SK-N-SH (cell line): ENCODE measurements around the gene MBNL1. TPM values are rescaled to one million over a fixed set of nuclear protein-coding genes. Genes with fewer than 3 reads are reported as not detected.

ENCODE experiments used
- CTCF ChIA-PET: fragments of 300-600, 350-600 bp; formaldehyde crosslinking; extraction: SDS; loops from one replicate; lab custom pipeline; 2021; lab: Yijun Ruan, JAX
- POLR2A ChIA-PET: fragments of 350-600 bp; sonication (Branson Sonifier 250); formaldehyde crosslinking; extraction: SDS; loops from one replicate; lab custom pipeline; 2020; ENCODE audit warnings: antibody characterized with exemption, inconsistent platforms; lab: Yijun Ruan, JAX
- DNase-seq: peaks from one replicate; pipeline ENCODE4 v3.0.0; 2012
- H2AFZ ChIP-seq: fragments of 200-600 bp; sonication (generic); 2 replicates; pipeline ENCODE4 v1.8.1; 2016; ENCODE audit warnings: antibody characterized with exemption, mild to moderate bottlenecking, low read depth
- H3F3A ChIP-seq: fragments of 200-600 bp; sonication (generic); replicated peaks from 2 replicates; pipeline ENCODE3; 2016; ENCODE audit warnings: antibody characterized with exemption, mild to moderate bottlenecking; ENCODE audit not compliant: insufficient read depth
- H3K27ac ChIP-seq, 2 experiments: fragments of 200-500 bp in 1 of 2; fragments of 200-600 bp in 1 of 2; sonication (Bioruptor generic) in 1 of 2; sonication (generic), shearing (Covaris generic) in 1 of 2; 2 replicates each; pipeline versions ENCODE4 v1.5.1 to v1.6.1; 2014 to 2016; ENCODE audit warnings: low read depth in 2 of 2, inconsistent platforms in 1 of 2, low read length in 1 of 2, mild to moderate bottlenecking in 1 of 2, mixed read lengths in 1 of 2
- H3K27me3 ChIP-seq: fragments of 200-600 bp; sonication (generic), shearing (Covaris generic); 2 replicates; pipeline ENCODE4 v1.6.1; 2016; ENCODE audit warnings: mixed run types; ENCODE audit not compliant: insufficient read depth
- H3K36me3 ChIP-seq, 2 experiments: fragments of 200-500 bp in 1 of 2; fragments of 200-600 bp in 1 of 2; sonication (Bioruptor generic) in 1 of 2; sonication (generic) in 1 of 2; replicated peaks in 1 of 2; 2 replicates each; pipeline versions ENCODE3 to v1.5.1; 2014 to 2016; ENCODE audit warnings: low read length in 1 of 2, mild to moderate bottlenecking in 1 of 2; ENCODE audit not compliant: insufficient read depth in 2 of 2, control insufficient read depth in 1 of 2
- H3K4me1 ChIP-seq, 2 experiments: fragments of 200-500 bp in 1 of 2; fragments of 200-600 bp in 1 of 2; sonication (Bioruptor generic) in 1 of 2; sonication (generic), shearing (Covaris generic) in 1 of 2; 2 replicates each; pipeline versions ENCODE4 v1.5.1 to v1.6.1; 2014 to 2016; ENCODE audit warnings: low read depth in 1 of 2, low read length in 1 of 2, mixed run types in 1 of 2; ENCODE audit not compliant: insufficient read depth in 2 of 2, control insufficient read depth in 1 of 2
- H3K4me2 ChIP-seq: fragments of 200-600 bp; sonication (generic), shearing (Covaris generic); 2 replicates; pipeline ENCODE4 v1.6.1; 2017; ENCODE audit warnings: mixed run types
- H3K4me3 ChIP-seq, 2 experiments: fragments of 200-500 bp in 1 of 2; fragments of 200-600 bp in 1 of 2; sonication (Bioruptor generic) in 1 of 2; sonication (generic), shearing (Covaris generic) in 1 of 2; 2 replicates each; pipeline versions ENCODE4 v1.5.1 to v1.8.1; 2014 to 2016; ENCODE audit warnings: low read depth in 2 of 2, inconsistent platforms in 1 of 2, low read length in 1 of 2, mild to moderate bottlenecking in 1 of 2, mixed read lengths in 1 of 2, moderate library complexity in 1 of 2
- H3K79me2 ChIP-seq: fragments of 200-600 bp; sonication (generic); 2 replicates; pipeline ENCODE4 v1.8.1; 2017; ENCODE audit warnings: mild to moderate bottlenecking; ENCODE audit not compliant: insufficient read depth
- H3K9ac ChIP-seq: fragments of 200-600 bp; sonication (generic); 2 replicates; pipeline ENCODE4 v1.6.1; 2017; ENCODE audit warnings: mixed run types
- H3K9me2 ChIP-seq: fragments of 200-600 bp; sonication (generic); 2 replicates; pipeline ENCODE4 v1.6.1; 2017; ENCODE audit warnings: mixed run types
- H3K9me3 ChIP-seq: fragments of 200-600 bp; sonication (generic); 2 replicates; pipeline ENCODE4 v1.6.1; 2017; ENCODE audit warnings: mixed run types, mild to moderate bottlenecking, moderate library complexity
- H4K20me1 ChIP-seq: fragments of 200-600 bp; sonication (generic); 2 replicates; pipeline ENCODE4 v1.6.1; 2017; ENCODE audit warnings: mild to moderate bottlenecking, mixed run types; ENCODE audit not compliant: insufficient read depth
- CHD2 ChIP-seq: fragments of 150-350 bp; IDR thresholded peaks from 2 replicates; pipeline ENCODE4 v1.6.1; 2018; ENCODE audit warnings: low read length; ENCODE audit not compliant: partially characterized antibody
- CTCF ChIP-seq: fragments of 200-600 bp; sonication (generic); IDR thresholded peaks from 2 replicates; pipeline ENCODE4 v1.6.1; 2017; ENCODE audit warnings: antibody characterized with exemption, mild to moderate bottlenecking, moderate library complexity
- FOSL2 ChIP-seq: IDR thresholded peaks from 2 replicates; pipeline ENCODE4 v1.4.0; 2012; ENCODE audit warnings: low read depth, mild to moderate bottlenecking, moderate library complexity, borderline replicate concordance
- FOXJ3 ChIP-seq: sonication (generic); formaldehyde crosslinking; IDR thresholded peaks from 2 replicates; pipeline ENCODE4 v1.5.1; 2020; ENCODE audit warnings: mild to moderate bottlenecking, missing genetic modification reagents
- FOXM1 ChIP-seq: IDR thresholded peaks from 2 replicates; pipeline ENCODE4 v1.4.0; 2012; ENCODE audit warnings: low read depth, mild to moderate bottlenecking
- GATA2 ChIP-seq: sonication (generic); formaldehyde crosslinking; IDR thresholded peaks from 2 replicates; pipeline ENCODE4 v1.5.0; 2020; ENCODE audit warnings: mild to moderate bottlenecking, missing genetic modification reagents
- IRF3 ChIP-seq: fragments of 150-350 bp; IDR thresholded peaks from 2 replicates; pipeline ENCODE4 v1.6.1; 2016; ENCODE audit warnings: mild to moderate bottlenecking, low read depth, low read length
- MAX ChIP-seq: IDR thresholded peaks from 2 replicates; pipeline ENCODE4 v1.4.0; 2012; ENCODE audit warnings: low read depth
- MEF2A ChIP-seq: IDR thresholded peaks from 2 replicates; pipeline ENCODE4 v1.4.0; 2012; ENCODE audit warnings: low read depth, borderline replicate concordance
- PBX3 ChIP-seq: IDR thresholded peaks from 2 replicates; pipeline ENCODE4; 2012
- POLR2AphosphoS5 ChIP-seq: IDR thresholded peaks from 2 replicates; pipeline ENCODE4 v1.6.1; 2012; ENCODE audit warnings: low read depth, low read length
- REST ChIP-seq: IDR thresholded peaks from 2 replicates; pipeline ENCODE4 v1.6.1; 2012; ENCODE audit warnings: mild to moderate bottlenecking, low read depth, low read length, moderate library complexity
- SIN3A ChIP-seq: IDR thresholded peaks from 2 replicates; pipeline ENCODE4 v1.6.1; 2012; ENCODE audit warnings: low read depth, mild to moderate bottlenecking, low read length, moderate library complexity, borderline replicate concordance
- SMC3 ChIP-seq: IDR thresholded peaks from 2 replicates; pipeline ENCODE4 v1.6.1; 2012; ENCODE audit warnings: low read depth, low read length, improper control_type of control experiment
- TAF1 ChIP-seq: IDR thresholded peaks from 2 replicates; pipeline ENCODE4 v1.6.1; 2012; ENCODE audit warnings: low read depth, mild to moderate bottlenecking, low read length, moderate library complexity, borderline replicate concordance
- TCF12 ChIP-seq: IDR thresholded peaks from 2 replicates; pipeline ENCODE4 v1.4.0; 2012
- TEAD4 ChIP-seq: IDR thresholded peaks from 2 replicates; pipeline ENCODE4 v1.4.0; 2012; ENCODE audit warnings: mild to moderate bottlenecking, borderline replicate concordance; ENCODE audit not compliant: insufficient read depth
- USF2 ChIP-seq: fragments of 150-350 bp; IDR thresholded peaks from 2 replicates; pipeline ENCODE4 v1.6.1; 2017; ENCODE audit warnings: antibody characterized with exemption, low read length, low read depth, borderline replicate concordance
- ZBTB33 ChIP-seq: IDR thresholded peaks from 2 replicates; pipeline ENCODE4 v1.4.0; 2012; ENCODE audit warnings: low read depth, borderline replicate concordance
- WGBS: methylation state at CpG from one replicate; pipeline ENCODE4 v1.1.6; 2017; ENCODE audit warnings: low lambda C conversion rate; 5-methylcytosine and 5-hydroxymethylcytosine counted together
- polyA plus RNA-seq, 3 experiments: library from polyadenylated mRNA; depleted of rRNA; stranded (reverse); fragments of >200 nt; gene quantifications; 2 replicates each; pipeline ENCODE4 v1.2.3, GENCODE V29; 2012

MBNL1 gene
- polyA plus RNA-seq, 1 of the 3 experiments (the other 2 are of a cell fraction) = 44.3 TPM

- TF ChIP-seq ZBTB33 (no peak), POLR2AphosphoS5 (no peak), GATA2 (CRISPR knock-in tag) (no peak), FOXJ3 (CRISPR knock-in tag) (no peak), CHD2 (no peak), MEF2A (no peak), TAF1 (no peak), FOSL2 (no peak), MAX (no peak), TEAD4 (no peak), USF2 (no peak), FOXM1 (no peak), PBX3 (no peak), SMC3 (no peak), REST (no peak), IRF3 (no peak), CTCF (no peak), TCF12 (no peak), SIN3A (no peak)
- Histone ChIP-seq H3K4me3 (no peak overlapping the region), H3K9me2 (no peaks in the 10 kb centered on the region), H3K4me2 (no peak overlapping the region), H2AFZ (no peak overlapping the region), H4K20me1 (no peaks in the 10 kb centered on the region), H3K36me3 (no peaks in the 10 kb centered on the region), H3K79me2 (no peaks in the 10 kb centered on the region), H3F3A (no peaks in the 10 kb centered on the region), H3K27ac (peak overlapping the region in 1 of 2 experiments; percentile 25; a peak in 1 of 4 replicates), H3K9me3 (no peaks in the 10 kb centered on the region), H3K4me1 (peaks cover 0 to 12% of the 10 kb centered on the region in 2 experiments; a peak in 1 of 4 replicates), H3K9ac (no peak overlapping the region), H3K27me3 (no peaks in the 10 kb centered on the region)
- no peak for DNase-seq
- CTCF ChIA-PET = no interaction called here
- WGBS = 81% methylated on average over 3 of the region's 3 CpGs
- POLR2A ChIA-PET = no interaction called here
These were observed 8.7 kb upstream of the MBNL1 start for GRCh38 chr3:152260026-152260425.
